HEK293 (cell line): ENCODE results near the gene UTP3.

Experiments
- GLI2 ChIP-seq: fragments of 450-650 bp; formaldehyde crosslinking; IDR thresholded peaks from 2 replicates; pipeline ENCODE4; 2017; ENCODE audit warnings: missing biosample characterization, missing genetic modification characterization, low read depth, borderline replicate concordance
- KLF9 ChIP-seq: fragments of 450-650 bp; formaldehyde crosslinking; IDR thresholded peaks from 2 replicates; pipeline ENCODE4 v1.5.1; 2016; ENCODE audit warnings: missing biosample characterization, missing genetic modification characterization, low read depth
- SCRT1 ChIP-seq: fragments of 450-650 bp; formaldehyde crosslinking; IDR thresholded peaks from 2 replicates; pipeline ENCODE4 v1.5.1; 2016; ENCODE audit warnings: missing biosample characterization, missing genetic modification characterization, borderline replicate concordance
- ZBTB11 ChIP-seq: fragments of 450-650 bp; formaldehyde crosslinking; conservative IDR thresholded peaks from 2 replicates; pipeline ENCODE4 v1.5.1; 2016; ENCODE audit warnings: low read depth, missing biosample characterization, missing genetic modification characterization
- ZBTB21 ChIP-seq: fragments of 450-650 bp; formaldehyde crosslinking; IDR thresholded peaks from 2 replicates; pipeline ENCODE4 v1.5.1; 2017; ENCODE audit warnings: missing biosample characterization, missing genetic modification characterization
- ZBTB26 ChIP-seq: fragments of 450-650 bp; formaldehyde crosslinking; optimal IDR thresholded peaks from 2 replicates; pipeline ENCODE3; 2016; ENCODE audit warnings: missing biosample characterization, mild to moderate bottlenecking, missing genetic modification characterization
- ZBTB48 ChIP-seq: fragments of 450-650 bp; formaldehyde crosslinking; IDR thresholded peaks from 2 replicates; pipeline ENCODE4 v1.5.1; 2016; ENCODE audit warnings: missing biosample characterization, missing genetic modification characterization
- ZBTB7A ChIP-seq: fragments of 450-650 bp; formaldehyde crosslinking; IDR thresholded peaks from 2 replicates; pipeline ENCODE4 v1.5.1; 2016; ENCODE audit warnings: low read depth, missing biosample characterization, missing genetic modification characterization
- ZFP37 ChIP-seq: fragments of 450-650 bp; formaldehyde crosslinking; IDR thresholded peaks from 2 replicates; pipeline ENCODE4 v1.5.1; 2016; ENCODE audit warnings: missing biosample characterization, missing genetic modification characterization
- ZNF148 ChIP-seq: fragments of 450-650 bp; formaldehyde crosslinking; IDR thresholded peaks from 2 replicates; pipeline ENCODE4 v1.5.0; 2017; ENCODE audit warnings: missing biosample characterization, missing genetic modification characterization, borderline replicate concordance
- ZNF19 ChIP-seq: fragments of 450-650 bp; formaldehyde crosslinking; IDR thresholded peaks from 2 replicates; pipeline ENCODE4; 2016; ENCODE audit warnings: missing biosample characterization, missing genetic modification characterization, low read depth
- ZNF223 ChIP-seq: fragments of 450-650 bp; formaldehyde crosslinking; IDR thresholded peaks from 2 replicates; pipeline ENCODE4 v1.5.1; 2016; ENCODE audit warnings: missing biosample characterization, missing genetic modification characterization
- ZNF248 ChIP-seq: fragments of 450-650 bp; formaldehyde crosslinking; IDR thresholded peaks from 2 replicates; pipeline ENCODE4 v1.5.1; 2017; ENCODE audit warnings: missing biosample characterization, missing genetic modification characterization
- ZNF266 ChIP-seq: fragments of 450-650 bp; formaldehyde crosslinking; IDR thresholded peaks from 2 replicates; pipeline ENCODE4 v1.5.1; 2016; ENCODE audit warnings: missing biosample characterization, missing genetic modification characterization, low read depth
- ZNF292 ChIP-seq: fragments of 450-650 bp; formaldehyde crosslinking; IDR thresholded peaks from 2 replicates; pipeline ENCODE4 v1.5.1; 2016; ENCODE audit warnings: low read depth, missing biosample characterization, missing genetic modification characterization, borderline replicate concordance
- ZNF394 ChIP-seq: fragments of 450-650 bp; formaldehyde crosslinking; IDR thresholded peaks from 2 replicates; pipeline ENCODE4 v1.5.1; 2016; ENCODE audit warnings: missing biosample characterization, missing genetic modification characterization, mild to moderate bottlenecking, moderate library complexity, borderline replicate concordance
- ZNF404 ChIP-seq: fragments of 450-650 bp; formaldehyde crosslinking; IDR thresholded peaks from 2 replicates; pipeline ENCODE4 v1.5.1; 2017; ENCODE audit warnings: missing biosample characterization, missing genetic modification characterization
- ZNF416 ChIP-seq: fragments of 450-650 bp; formaldehyde crosslinking; IDR thresholded peaks from 2 replicates; pipeline ENCODE4 v1.5.1; 2016; ENCODE audit warnings: missing biosample characterization, missing genetic modification characterization
- ZNF518A ChIP-seq: fragments of 450-650 bp; formaldehyde crosslinking; conservative IDR thresholded peaks from 2 replicates; pipeline ENCODE4 v1.5.1; 2016; ENCODE audit warnings: low read depth, missing biosample characterization, missing genetic modification characterization
- ZNF521 ChIP-seq: fragments of 450-650 bp; formaldehyde crosslinking; IDR thresholded peaks from 2 replicates; pipeline ENCODE4 v1.5.1; 2017; ENCODE audit warnings: missing biosample characterization, mild to moderate bottlenecking, missing genetic modification characterization
- ZNF544 ChIP-seq: fragments of 450-650 bp; formaldehyde crosslinking; IDR thresholded peaks from 2 replicates; pipeline ENCODE4 v1.5.0; 2017; ENCODE audit warnings: missing biosample characterization, missing genetic modification characterization
- ZNF561 ChIP-seq: fragments of 450-650 bp; IDR thresholded peaks from 2 replicates; pipeline ENCODE4 v1.5.1; 2018; ENCODE audit warnings: missing biosample characterization, missing genetic modification characterization, borderline replicate concordance
- ZNF670 ChIP-seq: fragments of 450-650 bp; formaldehyde crosslinking; IDR thresholded peaks from 2 replicates; pipeline ENCODE4 v1.5.1; 2016; ENCODE audit warnings: missing biosample characterization, missing genetic modification characterization, low read depth
- ZNF76 ChIP-seq: fragments of 450-650 bp; formaldehyde crosslinking; IDR thresholded peaks from 2 replicates; pipeline ENCODE4; 2016; ENCODE audit warnings: low read depth, missing biosample characterization, missing genetic modification characterization, borderline replicate concordance
- ZSCAN23 ChIP-seq: fragments of 450-650 bp; formaldehyde crosslinking; IDR thresholded peaks from 2 replicates; pipeline ENCODE4 v1.5.1; 2016; ENCODE audit warnings: missing biosample characterization, missing genetic modification characterization

UTP3 gene

GRCh38 chr4:70687821-70688794 is at the start of gene UTP3 (continued):
- TF ChIP-seq ZNF148 (no peak), ZNF670 (tag by site-specific recombination) (no peak), ZNF521 (tag by site-specific recombination) (no peak), ZBTB7A (peak; percentile 47; the same call in 1 of the 2 replicates), ZNF266 (tag by site-specific recombination) (no peak), ZNF248 (tag by site-specific recombination) (no peak), ZBTB48 (peak; percentile 96), ZNF223 (tag by site-specific recombination) (no peak), ZNF561 (tag by site-specific recombination) (peak; percentile 95), ZNF394 (peak; percentile 80), KLF9 (tag by site-specific recombination) (peak; percentile 69), ZNF76 (tag by site-specific recombination) (peak; percentile 89), ZNF544 (tag by site-specific recombination) (no peak), ZNF416 (no peak), ZNF292 (no peak), ZBTB11 (tag by site-specific recombination) (peak; percentile 100), ZNF19 (no peak), ZSCAN23 (tag by site-specific recombination) (no peak), ZFP37 (tag by site-specific recombination) (peak; percentile 91), GLI2 (tag by site-specific recombination) (no peak), ZBTB21 (tag by site-specific recombination) (peak; percentile 75), ZNF518A (tag by site-specific recombination) (peak; percentile 99), ZBTB26 (tag by site-specific recombination) (peak; percentile 68), ZNF404 (tag by site-specific recombination) (no peak), SCRT1 (tag by site-specific recombination) (no peak; the same call in 1 of the 2 replicates)
